Measurements from ENCODE around the gene TMEM259.
A peak's percentile ranks its signal among the peaks of the same experiment; 100 is the strongest.

Gene TMEM259

GRCh38 chr19:1067341-1067957, 46.5 kb upstream of the TMEM259 start:
- peaks cover 13% of the 10 kb centered on the region for H3K4me1 ChIP-seq (ENCODE audit: low read depth, poor library complexity, severe bottlenecking)
- peak overlapping the region; percentile 36; the same call in 1 of the 2 replicates for H2AFZ ChIP-seq (ENCODE audit: low read depth)
- TF ChIP-seq CTCF (conservative IDR thresholded peaks at IDR 0.05; ENCODE audit: low read depth, low read length), result no peak
- H3K27ac ChIP-seq, result peak overlapping the region; percentile 48; the same call in 1 of the 2 replicates
- no peaks in the 10 kb centered on the region for H3K36me3 ChIP-seq (ENCODE audit: insufficient read depth)
- peak overlapping the region; percentile 64 for H3K4me2 ChIP-seq
- H4K20me1 ChIP-seq (ENCODE audit: insufficient read depth), result no peaks in the 10 kb centered on the region
- peaks cover 20% of the 10 kb centered on the region for H3K79me2 ChIP-seq (ENCODE audit: insufficient read depth, low read depth)
- H3K27me3 ChIP-seq (ENCODE audit: insufficient read depth, low read depth), result no peaks in the 10 kb centered on the region
- H3K4me3 ChIP-seq (IDR thresholded peaks at IDR 0.05; ENCODE audit: insufficient read depth, low read depth, low read length), result no peak overlapping the region
- peak overlapping the region; percentile 57; the same call in 1 of the 2 replicates for H3K9ac ChIP-seq

GRCh38 chr19:1066748-1067340, 45.9 kb upstream of the TMEM259 start, which contains the start of gene ARHGAP45:
TSS of gene ARHGAP45 (plus strand) at chr19:1067167. CDS start at chr19:1067406, 239 bp downstream.
- peak within 1 kb of the TSS; percentile 57; the same call in 1 of the 2 replicates for H3K9ac ChIP-seq
- peak within 1 kb of the TSS; percentile 64 for H3K4me2 ChIP-seq
- H3K4me3 ChIP-seq (IDR thresholded peaks at IDR 0.05; ENCODE audit: insufficient read depth, low read depth, low read length), result no peak within 1 kb of the TSS
- H3K4me1 ChIP-seq (ENCODE audit: low read depth, poor library complexity, severe bottlenecking), result peaks cover 13% of the 10 kb centered on the region
- no peaks in the 10 kb centered on the region for H3K36me3 ChIP-seq (ENCODE audit: insufficient read depth)
- no peak for TF ChIP-seq CTCF (conservative IDR thresholded peaks at IDR 0.05; ENCODE audit: low read depth, low read length)
- peaks cover 20% of the 10 kb centered on the region for H3K79me2 ChIP-seq (ENCODE audit: insufficient read depth, low read depth)
- H2AFZ ChIP-seq (ENCODE audit: low read depth), result peak within 1 kb of the TSS; percentile 36; the same call in 1 of the 2 replicates
- H4K20me1 ChIP-seq (ENCODE audit: insufficient read depth), result no peaks in the 10 kb centered on the region
- no peaks in the 10 kb centered on the region for H3K27me3 ChIP-seq (ENCODE audit: insufficient read depth, low read depth)
- peak within 1 kb of the TSS; percentile 48; the same call in 1 of the 2 replicates for H3K27ac ChIP-seq

- H3K4me2 ChIP-seq, result peak overlapping the region; percentile 64
- peaks cover 13% of the 10 kb centered on the region for H3K4me1 ChIP-seq (ENCODE audit: low read depth, poor library complexity, severe bottlenecking)
- H3K9ac ChIP-seq, result peak overlapping the region; percentile 57; the same call in 1 of the 2 replicates
- H3K79me2 ChIP-seq (ENCODE audit: insufficient read depth, low read depth), result peaks cover 20% of the 10 kb centered on the region
- no peak overlapping the region for H3K4me3 ChIP-seq (IDR thresholded peaks at IDR 0.05; ENCODE audit: insufficient read depth, low read depth, low read length)
- peak overlapping the region; percentile 36; the same call in 1 of the 2 replicates for H2AFZ ChIP-seq (ENCODE audit: low read depth)
- H3K36me3 ChIP-seq (ENCODE audit: insufficient read depth), result no peaks in the 10 kb centered on the region
- no peak for TF ChIP-seq CTCF (conservative IDR thresholded peaks at IDR 0.05; ENCODE audit: low read depth, low read length)
- H4K20me1 ChIP-seq (ENCODE audit: insufficient read depth), result no peaks in the 10 kb centered on the region
- H3K27me3 ChIP-seq (ENCODE audit: insufficient read depth, low read depth), result no peaks in the 10 kb centered on the region
- no peak overlapping the region for H3K27ac ChIP-seq
Measured at GRCh38 chr19:1066251-1066747, 45.4 kb upstream of the TMEM259 start.

- no peak overlapping the region for H3K4me3 ChIP-seq (IDR thresholded peaks at IDR 0.05; ENCODE audit: insufficient read depth, low read depth, low read length)
Measured at GRCh38 chr19:1065606-1066109, 44.7 kb upstream of the TMEM259 start.

More at GRCh38 chr19:1065606-1066109, 44.7 kb upstream of the TMEM259 start:
- Histone ChIP-seq H3K36me3 (ENCODE audit: insufficient read depth) (no peaks in the 10 kb centered on the region), H3K27ac (no peak overlapping the region), H2AFZ (ENCODE audit: low read depth) (no peak overlapping the region), H3K4me2 (no peak overlapping the region), H3K9ac (no peak overlapping the region), H3K27me3 (ENCODE audit: insufficient read depth, low read depth) (no peaks in the 10 kb centered on the region), H3K79me2 (ENCODE audit: insufficient read depth, low read depth) (peaks cover 20% of the 10 kb centered on the region), H4K20me1 (ENCODE audit: insufficient read depth) (no peaks in the 10 kb centered on the region), H3K4me1 (ENCODE audit: low read depth, poor library complexity, severe bottlenecking) (peaks cover 13% of the 10 kb centered on the region)
- no peak for TF ChIP-seq CTCF (conservative IDR thresholded peaks at IDR 0.05; ENCODE audit: low read depth, low read length)

Data from KMS-11 (cell line).